Heart right ventricle (tissue), 16 donors: ENCODE data around the gene LCORL. TPM values are rescaled to one million over a fixed set of nuclear protein-coding genes. Genes with fewer than 3 reads are reported as not detected.

Experiments
- ATAC-seq, 8 donors: fragments of 200-7000 bp; cut with Tn5 transposase; one replicate each; pipeline ENCODE4 v1.9.1; 2020; ENCODE audit warnings: mild to moderate bottlenecking in 8 of 8, moderate library complexity in 8 of 8, moderate number of reproducible peaks in 1 of 8
- DNase-seq, 2 donors: peaks; one replicate each; pipeline ENCODE4 v3.0.0-alpha.2; 2020
- H3K27ac ChIP-seq, 10 donors: fragments of 200-600 bp; sonication (generic) in 2 of 10; one replicate each; pipeline versions ENCODE4 v1.5.0 to v1.8.0; 2020 to 2022; ENCODE audit warnings: mild to moderate bottlenecking in 3 of 10
- H3K27me3 ChIP-seq, 7 donors: fragments of 200-600 bp; one replicate each; pipeline ENCODE4 v1.8.0; 2021 to 2022; ENCODE audit warnings: mild to moderate bottlenecking in 2 of 7
- H3K36me3 ChIP-seq, 9 donors: fragments of 200-600 bp; sonication (generic) in 1 of 9; one replicate each; pipeline versions ENCODE4 v1.5.0 to v1.8.0; 2020 to 2022; ENCODE audit warnings: mild to moderate bottlenecking in 2 of 9
- H3K4me1 ChIP-seq, 9 donors: fragments of 200-600 bp; sonication (generic) in 1 of 9; one replicate each; pipeline versions ENCODE4 v1.5.0 to v1.8.0; 2020 to 2022; ENCODE audit warnings: mild to moderate bottlenecking in 4 of 9
- H3K4me3 ChIP-seq, 10 donors: fragments of 200-600 bp; sonication (generic) in 2 of 10; one replicate each; pipeline versions ENCODE4 v1.5.0 to v1.8.0; 2020 to 2022; ENCODE audit warnings: mild to moderate bottlenecking in 7 of 10, moderate library complexity in 2 of 10
- H3K9me3 ChIP-seq, 11 donors: fragments of 200-600 bp in 10 of 11; sonication (generic) in 2 of 11; one replicate each; pipeline versions ENCODE4 v1.5.0 to v1.8.0; 2013 to 2022; ENCODE audit warnings: mild to moderate bottlenecking in 2 of 11, control low read depth in 1 of 11, moderate library complexity in 1 of 11
- WGBS, 2 donors: extraction: QIAGEN DNeasy Blood & Tissue Kit; methylation state at CpG; one replicate each; pipeline ENCODE4 v1.1.7; 2013; ENCODE audit warnings: inconsistent platforms in 1 of 2; 5-methylcytosine and 5-hydroxymethylcytosine counted together
- intact Hi-C, 10 donors: fragments of 100-400 bp; cut with DNase I; formaldehyde crosslinking; loops; one replicate each; pipeline versions ENCODE4 v1.11.1 to v1.14.2; 2022
- polyA plus RNA-seq, 2 donors: library from polyadenylated mRNA; stranded (reverse); fragments of 200-250 nt; gene quantifications; one replicate each; pipeline ENCODE4 v1.2.3, GENCODE V29; 2013
- total RNA-seq, 10 donors: library from RNA; stranded (reverse); fragmentation: NEBNext Ultra II Directional in 3 of 10; extraction: Animal tissue kit (Norgen Biotek cat#: 25700) in 3 of 10; gene quantifications; one replicate each; pipeline versions ENCODE4 v1.2.1 to v1.2.4, GENCODE V29; 2021 to 2023
- TF ChIP-seq, protein P1 (sequence below), 9 donors: fragments of 200-600 bp; sonication (generic) in 2 of 9; IDR thresholded peaks; one replicate each; pipeline versions ENCODE4 v1.5.0 to v1.8.0; 2021 to 2022; ENCODE audit warnings: antibody characterized with exemption in 9 of 9, mild to moderate bottlenecking in 5 of 9, moderate library complexity in 1 of 9
- donor health status: Arrhythmogenic right ventricular cardiomyopathy.
- donor health status: ischemic (EF 13 %, LVEDD 7.1; RV severe dilation, severe dysfunction).
- donor health status: healthy with polysubstance abuse.
- donor health status: DM: no; HTN: yes; CAD: no.
- donor health status: DM: no; HTN: no; CAD: no.
- donor health status: ischemic (EF 25% LVEDD 6.9; RV normal size, moderate dysfunction).
- donor health status: ischemic (EF 25% LVEDD 5.7; RV mildly dilated, moderate dysfunction).
- donor health status: healthy.
- donor health status: DM: yes; HTN: yes; CAD: no.
- donor health status: Ischemic cardiomyopathy.
- donor health status: ischemic (EF 35%, LVEDD 5.7; RV mildly dilated, moderate dysfunction).
- donor health status: nonischemic (EF 11% LVEDD 7.7; RV severe dilation, severe dysfunction).
- donor health status: DM: yes; HTN: yes; CAD: no.
- donor health status: PGD.
- donor health status: ischemic (EF 29% LVEDD 5.4; RV normal size, mild dysfunction).
- donor health status: nonischemic (EF 23%, LVEDD 6.1; RV moderate dilation, normal function).

Gene LCORL
- total and polyA plus RNA-seq, 12 donors = 1.7 to 11.1 (median 6.4) TPM

GRCh38 chr4:17884063-17884462 is 137.5 kb downstream of the LCORL start:
- Histone ChIP-seq H3K9me3 (no peaks in the 10 kb centered on the region), H3K27ac (no peak overlapping the region), H3K4me3 (no peak overlapping the region), H3K4me1 (no peaks in the 10 kb centered on the region), H3K36me3 (peaks cover 0 to 16% (median 4%) of the 10 kb centered on the region in 9 donors), H3K27me3 (no peaks in the 10 kb centered on the region)
- no peak for ATAC-seq
- no peak for DNase-seq
- TF ChIP-seq, protein P1, sequence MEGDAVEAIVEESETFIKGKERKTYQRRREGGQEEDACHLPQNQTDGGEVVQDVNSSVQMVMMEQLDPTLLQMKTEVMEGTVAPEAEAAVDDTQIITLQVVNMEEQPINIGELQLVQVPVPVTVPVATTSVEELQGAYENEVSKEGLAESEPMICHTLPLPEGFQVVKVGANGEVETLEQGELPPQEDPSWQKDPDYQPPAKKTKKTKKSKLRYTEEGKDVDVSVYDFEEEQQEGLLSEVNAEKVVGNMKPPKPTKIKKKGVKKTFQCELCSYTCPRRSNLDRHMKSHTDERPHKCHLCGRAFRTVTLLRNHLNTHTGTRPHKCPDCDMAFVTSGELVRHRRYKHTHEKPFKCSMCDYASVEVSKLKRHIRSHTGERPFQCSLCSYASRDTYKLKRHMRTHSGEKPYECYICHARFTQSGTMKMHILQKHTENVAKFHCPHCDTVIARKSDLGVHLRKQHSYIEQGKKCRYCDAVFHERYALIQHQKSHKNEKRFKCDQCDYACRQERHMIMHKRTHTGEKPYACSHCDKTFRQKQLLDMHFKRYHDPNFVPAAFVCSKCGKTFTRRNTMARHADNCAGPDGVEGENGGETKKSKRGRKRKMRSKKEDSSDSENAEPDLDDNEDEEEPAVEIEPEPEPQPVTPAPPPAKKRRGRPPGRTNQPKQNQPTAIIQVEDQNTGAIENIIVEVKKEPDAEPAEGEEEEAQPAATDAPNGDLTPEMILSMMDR (IDR thresholded peaks at IDR 0.05) = no peak
- 96 to 97% methylated on average over 2 of the region's 2 CpGs for WGBS, 2 donors
- intact Hi-C loops = no loop called here

- TF ChIP-seq, protein P1 (IDR thresholded peaks at IDR 0.05) = no peak
- Histone ChIP-seq H3K27me3 (no peaks in the 10 kb centered on the region), H3K27ac (no peak overlapping the region), H3K4me3 (no peak overlapping the region), H3K9me3 (no peaks in the 10 kb centered on the region), H3K4me1 (no peaks in the 10 kb centered on the region), H3K36me3 (no peaks in the 10 kb centered on the region)
- WGBS, 2 donors = 87 to 90% methylated on average over 5 of the region's 5 CpGs
- intact Hi-C loops = no loop called here
- DNase-seq = no peak
- no peak for ATAC-seq
Observed at GRCh38 chr4:17877661-17878060, 143.9 kb downstream of the LCORL start.

DNA sequence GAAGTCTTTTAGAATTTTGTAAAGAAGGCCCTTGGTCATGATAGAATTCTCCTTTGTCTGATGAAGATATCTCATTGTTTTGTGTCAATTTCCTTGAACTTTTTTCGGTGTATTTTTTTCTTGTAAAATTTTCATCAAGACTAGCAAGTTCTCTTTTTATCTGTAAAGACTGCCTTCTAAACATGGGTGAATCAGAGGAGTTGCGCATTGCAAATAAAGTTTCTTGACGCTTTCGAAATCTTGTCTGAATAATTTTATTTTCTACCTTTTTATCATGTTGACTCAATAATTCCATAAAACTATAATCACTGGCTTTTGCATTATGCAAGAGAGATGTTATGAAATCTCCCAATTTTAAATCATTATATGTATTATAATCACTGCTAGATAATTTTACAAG is 144.6 kb downstream of the LCORL start:
- WGBS, 2 donors = 98% methylated on average over 4 of the region's 4 CpGs
- Histone ChIP-seq H3K4me3 (no peak overlapping the region), H3K27ac (no peak overlapping the region), H3K27me3 (no peaks in the 10 kb centered on the region), H3K36me3 (no peaks in the 10 kb centered on the region), H3K4me1 (no peaks in the 10 kb centered on the region), H3K9me3 (no peaks in the 10 kb centered on the region)
- intact Hi-C loops = no loop called here
- no peak for DNase-seq
- ATAC-seq = no peak
- TF ChIP-seq, protein P1 (IDR thresholded peaks at IDR 0.05) = no peak

- no peak overlapping the region for H3K27ac ChIP-seq
- no peaks in the 10 kb centered on the region for H3K27me3 ChIP-seq
- H3K4me1 ChIP-seq = no peaks in the 10 kb centered on the region
- intact Hi-C loops = no loop called here
- no peaks in the 10 kb centered on the region for H3K9me3 ChIP-seq
- 98% methylated on average over 4 of the region's 4 CpGs for WGBS, 2 donors
- no peak for ATAC-seq
- no peak for DNase-seq
- TF ChIP-seq, protein P1 (IDR thresholded peaks at IDR 0.05) = no peak
- no peak overlapping the region for H3K4me3 ChIP-seq
- H3K36me3 ChIP-seq = no peaks in the 10 kb centered on the region
Observed at GRCh38 chr4:17875402-17876070, 146.0 kb downstream of the LCORL start.
